ENCODE measurements around the gene ATP6V1C2. TPM values are rescaled to one million over a fixed set of nuclear protein-coding genes. Genes with fewer than 3 reads are reported as not detected.
"Not testable (repeated sequence)": the region's sequence is repeated elsewhere in the genome, so short reads cannot be mapped to it uniquely, and the experiment has no call there.

ATP6V1C2 gene
- total RNA-seq, 1 donor from 2014 or later = not detected

- no peak for DNase-seq (ENCODE audit: low read depth)
- no peak overlapping the region for H3K4me3 ChIP-seq (ENCODE audit: low read depth, low read length)
- no peak for TF ChIP-seq CTCF (conservative IDR thresholded peaks at IDR 0.05; ENCODE audit: low read depth, low read length)
Observed at GRCh38 chr2:10776231-10776977, 55.0 kb downstream of the ATP6V1C2 start.

GRCh38 chr2:10777111-10777841 is 55.8 kb downstream of the ATP6V1C2 start:
- no peak for TF ChIP-seq CTCF (conservative IDR thresholded peaks at IDR 0.05; ENCODE audit: low read depth, low read length)
- no peak for DNase-seq (ENCODE audit: low read depth)
- H3K4me3 ChIP-seq (ENCODE audit: low read depth, low read length) = no peak overlapping the region

- no peak for DNase-seq (ENCODE audit: low read depth)
- H3K4me3 ChIP-seq (ENCODE audit: low read depth, low read length) = no peak overlapping the region
- no peak for TF ChIP-seq CTCF (conservative IDR thresholded peaks at IDR 0.05; ENCODE audit: low read depth, low read length)
Observed at GRCh38 chr2:10777842-10778723, 56.7 kb downstream of the ATP6V1C2 start.

- DNase-seq (ENCODE audit: low read depth) = no peak
- TF ChIP-seq CTCF (conservative IDR thresholded peaks at IDR 0.05; ENCODE audit: low read depth, low read length) = no peak
- H3K4me3 ChIP-seq (ENCODE audit: low read depth, low read length) = no peak overlapping the region
Observed at GRCh38 chr2:10778724-10779115, 57.3 kb downstream of the ATP6V1C2 start.

GRCh38 chr2:10779776-10780490 is 58.5 kb downstream of the ATP6V1C2 start:
- TF ChIP-seq CTCF (conservative IDR thresholded peaks at IDR 0.05; ENCODE audit: low read depth, low read length) = no peak
- DNase-seq (ENCODE audit: low read depth) = no peak
- H3K4me3 ChIP-seq (ENCODE audit: low read depth, low read length) = no peak overlapping the region

GRCh38 chr2:10780491-10780820 is 59.0 kb downstream of the ATP6V1C2 start:
- TF ChIP-seq CTCF (conservative IDR thresholded peaks at IDR 0.05; ENCODE audit: low read depth, low read length) = no peak
- H3K4me3 ChIP-seq (ENCODE audit: low read depth, low read length) = no peak overlapping the region
- DNase-seq (ENCODE audit: low read depth) = no peak

GRCh38 chr2:10780821-10781220 is 59.4 kb downstream of the ATP6V1C2 start:
- H3K4me3 ChIP-seq (ENCODE audit: low read depth, low read length); DNase-seq (ENCODE audit: low read depth): not testable (repeated sequence)
